K562 (cell line): ENCODE data around the gene TUBD1. TPM values are rescaled to one million over a fixed set of nuclear protein-coding genes. Genes with fewer than 3 reads are reported as not detected.

ENCODE experiments used
- ATAC-seq: fragments of 200-7000 bp; cut with Tn5 transposase; 3 replicates; pipeline ENCODE4 v1.9.1; 2020; ENCODE audit warnings: moderate library complexity
- Bru-seq: library from RNA; stranded (reverse); fragments of 400-500 nt; gene quantifications from one replicate; lab custom pipeline; 2021; lab: Mats Ljungman, UMichigan
- BruChase-seq, 2 experiments: library from RNA; stranded (reverse); fragments of 400-500 nt; gene quantifications; one replicate each; lab custom pipeline; 2021; lab: Mats Ljungman, UMichigan
- BruUV-seq: library from RNA; stranded (reverse); fragments of 400-500 nt; replicated peaks from 2 replicates; lab custom pipeline; 2021; lab: Mats Ljungman, UMichigan
- CTCF ChIA-PET: fragments of 300-600 bp; formaldehyde crosslinking; extraction: SDS; loops from one replicate; lab custom pipeline; 2021; ENCODE audit warnings: low intra/inter-chr PET ratio; lab: Yijun Ruan, JAX
- POLR2A ChIA-PET: fragments of 300-600, 350-650 bp; sonication (Branson Sonifier 250); formaldehyde crosslinking; extraction: SDS; loops from one replicate; lab custom pipeline; 2021; ENCODE audit warnings: antibody characterized with exemption, inconsistent platforms; lab: Yijun Ruan, JAX
- DNase-seq, 4 experiments: peaks; one replicate each; pipeline versions ENCODE4 v3.0.0 to v3.0.0-alpha.2; 2011 to 2018; ENCODE audit warnings: low spot score in 3 of 4, mixed read lengths in 3 of 4; ENCODE audit errors: extremely low read depth in 1 of 4
- FAIRE-seq: peaks from 2 replicates; lab custom pipeline; 2011; peaks lifted over from hg19 to GRCh38; lab: Jason Lieb, UNC
- H2AFZ ChIP-seq: 2 replicates; pipeline ENCODE4 v1.6.0; 2011; ENCODE audit warnings: low read depth, low read length, control low read depth, inconsistent platforms
- H3K27ac ChIP-seq: fragments of 200-600 bp; 3 replicates; pipeline ENCODE4 v1.8.0; 2011; ENCODE audit warnings: low read depth, mild to moderate bottlenecking, control low read depth, inconsistent platforms, low read length, moderate library complexity, mixed read lengths; ENCODE audit errors: extremely low read depth
- H3K27me3 ChIP-seq, 2 experiments: fragments of 300-600 bp in 1 of 2; 2 replicates in 1 of 2; 3 replicates in 1 of 2; pipeline versions ENCODE4 v1.6.0 to v1.8.0; 2011; ENCODE audit warnings: inconsistent platforms in 2 of 2, low read length in 2 of 2, mild to moderate bottlenecking in 1 of 2, mixed read lengths in 1 of 2, moderate library complexity in 1 of 2; ENCODE audit not compliant: control insufficient read depth in 2 of 2, insufficient read depth in 2 of 2
- H3K36me3 ChIP-seq: fragments of 300-600 bp; 3 replicates; pipeline ENCODE4 v1.8.0; 2011; ENCODE audit warnings: mild to moderate bottlenecking, low read length, inconsistent platforms; ENCODE audit not compliant: control insufficient read depth, insufficient read depth
- H3K4me1 ChIP-seq, 2 experiments: fragments of 200-600 bp in 1 of 2; replicated peaks in 1 of 2; 2 replicates in 1 of 2; 3 replicates in 1 of 2; pipeline versions ENCODE4 v1.5.1 to v1.8.0; 2011; ENCODE audit warnings: inconsistent platforms in 2 of 2, low read length in 2 of 2, mild to moderate bottlenecking in 1 of 2, mixed read lengths in 1 of 2, moderate library complexity in 1 of 2; ENCODE audit not compliant: control insufficient read depth in 2 of 2, insufficient read depth in 2 of 2
- H3K4me2 ChIP-seq: 2 replicates; pipeline ENCODE4 v1.6.1; 2011; ENCODE audit warnings: low read length, control low read depth, inconsistent platforms, mixed read lengths; ENCODE audit not compliant: insufficient read depth
- H3K4me3 ChIP-seq: fragments of 200-600 bp; sonication (generic), shearing (Covaris generic); 2 replicates; pipeline ENCODE4 v1.5.1; 2016; ENCODE audit warnings: control low read depth, inconsistent platforms
- H3K79me2 ChIP-seq: fragments of 200-600 bp; 3 replicates; pipeline ENCODE4 v1.8.0; 2011; ENCODE audit warnings: low read length, inconsistent platforms; ENCODE audit not compliant: control insufficient read depth, insufficient read depth
- H3K9ac ChIP-seq, 2 experiments: 2 replicates each; pipeline versions ENCODE4 v1.6.0 to v1.6.1; 2011; ENCODE audit warnings: low read depth in 2 of 2, low read length in 2 of 2, control low read depth in 1 of 2, inconsistent platforms in 1 of 2, mild to moderate bottlenecking in 1 of 2, mixed read lengths in 1 of 2; ENCODE audit not compliant: insufficient read depth in 1 of 2
- H3K9me1 ChIP-seq: one replicate; pipeline ENCODE4 v1.6.0; 2011; ENCODE audit warnings: inconsistent platforms, mild to moderate bottlenecking, low read length, moderate library complexity; ENCODE audit not compliant: control insufficient read depth, insufficient read depth
- H3K9me3 ChIP-seq: replicated peaks from 2 replicates; pipeline ENCODE4 v1.5.1; 2011; ENCODE audit warnings: low read depth, low read length, inconsistent platforms; ENCODE audit not compliant: control insufficient read depth, insufficient read depth
- H4K20me1 ChIP-seq: replicated peaks from 2 replicates; pipeline ENCODE4 v1.6.1; 2011; ENCODE audit warnings: low read length, inconsistent platforms, mixed read lengths; ENCODE audit not compliant: control insufficient read depth, insufficient read depth
- GTF2B ChIP-seq: IDR thresholded peaks from 2 replicates; pipeline ENCODE4 v1.6.1; 2011; ENCODE audit not compliant: insufficient read length; ENCODE audit errors: extremely low read depth
- XRCC4 ChIP-seq: IDR thresholded peaks from one replicate; pipeline ENCODE4 v1.6.1; 2011; ENCODE audit not compliant: insufficient read depth, insufficient read length; ENCODE audit errors: extremely low read depth
- ZBTB8A ChIP-seq: fragments of 450-650 bp; IDR thresholded peaks from 2 replicates; pipeline ENCODE4 v1.6.1; 2018; ENCODE audit warnings: mild to moderate bottlenecking, moderate library complexity; ENCODE audit not compliant: partially characterized antibody
- WGBS: fragments of 100-300 bp; shearing (Covaris generic); methylation state at CpG from one replicate; pipeline ENCODE4 v1.1.6; 2016; ENCODE audit warnings: low coverage, mixed read lengths; ENCODE audit not compliant: insufficient coverage; ENCODE audit errors: missing lambda C conversion rate; 5-methylcytosine and 5-hydroxymethylcytosine counted together
- in situ Hi-C: fragments of 300-500 bp; cut with MboI; formaldehyde crosslinking; loops from 4 replicates; pipeline ENCODE4 v1.15.0; 2018; ENCODE audit warnings: inconsistent platforms, mixed read lengths
- intact Hi-C: fragments of 100-400 bp; cut with micrococcal nuclease; formaldehyde crosslinking; loops from 2 replicates; pipeline ENCODE4 v1.14.2; 2022
- long read RNA-seq, 3 experiments: library from polyadenylated mRNA in 2 of 3; library from RNA in 1 of 3; unstranded in 2 of 3; stranded (forward) in 1 of 3; transcript quantifications; one replicate each; pipeline ENCODE4 v2.0.0, GENCODE V29; 2019 to 2022
- polyA minus RNA-seq, 3 experiments: library from RNA; depleted of rRNA, polyadenylated mRNA; stranded (reverse); fragments of >200 nt; gene quantifications; 2 replicates each; pipeline ENCODE4 v1.2.3, GENCODE V29; 2011
- polyA plus RNA-seq, 8 experiments: library from polyadenylated mRNA; depleted of rRNA in 4 of 8; stranded (reverse) in 5 of 8; unstranded in 3 of 8; fragments of >200 nt; fragmentation: Nextera tagmentation in 2 of 8; fragmentation: Illumina TruSeq in 1 of 8; extraction: Ambion mirVana in 2 of 8; extraction: Trizol in 1 of 8; gene quantifications; 2 replicates each; pipeline versions ENCODE4 v1.2.1 to v1.2.3, GENCODE V29; 2011 to 2014; ENCODE audit warnings: inconsistent platforms in 1 of 8, missing spikeins in 1 of 8
- total RNA-seq, 7 experiments: library from RNA; depleted of rRNA in 6 of 7; stranded (reverse); fragments of >200 nt in 6 of 7; fragmentation: Illumina TruSeq in 2 of 7; extraction: Trizol in 2 of 7; gene quantifications; 2 replicates each; pipeline versions ENCODE4 v1.2.1 to v1.2.3, GENCODE V29; 2011 to 2021; ENCODE audit warnings: low replicate concordance in 1 of 7
- TF ChIP-seq, protein P1 (sequence below): fragments of 450-650 bp; IDR thresholded peaks from 2 replicates; pipeline ENCODE4 v1.6.1; 2018; ENCODE audit not compliant: partially characterized antibody

Gene TUBD1, protein sequence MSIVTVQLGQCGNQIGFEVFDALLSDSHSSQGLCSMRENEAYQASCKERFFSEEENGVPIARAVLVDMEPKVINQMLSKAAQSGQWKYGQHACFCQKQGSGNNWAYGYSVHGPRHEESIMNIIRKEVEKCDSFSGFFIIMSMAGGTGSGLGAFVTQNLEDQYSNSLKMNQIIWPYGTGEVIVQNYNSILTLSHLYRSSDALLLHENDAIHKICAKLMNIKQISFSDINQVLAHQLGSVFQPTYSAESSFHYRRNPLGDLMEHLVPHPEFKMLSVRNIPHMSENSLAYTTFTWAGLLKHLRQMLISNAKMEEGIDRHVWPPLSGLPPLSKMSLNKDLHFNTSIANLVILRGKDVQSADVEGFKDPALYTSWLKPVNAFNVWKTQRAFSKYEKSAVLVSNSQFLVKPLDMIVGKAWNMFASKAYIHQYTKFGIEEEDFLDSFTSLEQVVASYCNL
- 62.4 and 83.7 TPM in 2 replicates for total RNA-seq (2011; cell fraction: chromatin; rRNA removed; ENCODE audit: low replicate concordance)
- 24.5 and 26.2 TPM in 2 replicates for total RNA-seq (2011; cell fraction: nucleolus; rRNA removed)
- total RNA-seq (2011; cell fraction: nucleoplasm; rRNA removed): 38.4 and 38.8 TPM in 2 replicates
- 11.3 and 13.4 TPM in 2 replicates for total RNA-seq (2014; rRNA removed)
- 18.0 and 23.0 TPM in 2 replicates for total RNA-seq (2014; rRNA removed; fragmentation: Illumina TruSeq; extraction: Trizol)
- total RNA-seq (2015; rRNA removed; fragmentation: Illumina TruSeq; extraction: Trizol): 16.6 and 17.9 TPM in 2 replicates
- total RNA-seq (2021): 13.8 TPM in 2 replicates
- polyA plus RNA-seq (2011; rRNA removed): 26.7 and 35.3 TPM in 2 replicates
- polyA plus RNA-seq (2011; cell fraction: cytosol; rRNA removed): 10.1 and 19.4 TPM in 2 replicates
- polyA plus RNA-seq (2011; cell fraction: nucleus; rRNA removed): 6.5 and 7.7 TPM in 2 replicates
- 11.2 and 18.4 TPM in 2 replicates for polyA plus RNA-seq (2012)
- polyA plus RNA-seq (2014; fragmentation: Illumina TruSeq; extraction: Trizol): 18.7 and 20.7 TPM in 2 replicates
- polyA plus RNA-seq (2014; fragmentation: Nextera tagmentation; extraction: Ambion mirVana): 10 to 100 TPM; 10.8 to 15.7 TPM
- 19.5 and 19.6 TPM in 2 replicates for polyA plus RNA-seq (2014; rRNA removed)
- polyA minus RNA-seq (2011; rRNA and poly(A)+ RNA removed): 50.5 and 53.5 TPM in 2 replicates
- polyA minus RNA-seq (2011; cell fraction: cytosol; rRNA and poly(A)+ RNA removed): 10.6 and 18.5 TPM in 2 replicates
- polyA minus RNA-seq (2011; cell fraction: nucleus; rRNA and poly(A)+ RNA removed): 8.2 and 19.2 TPM in 2 replicates
- Bru-seq, nascent RNA: percentile 67 among the genes with signal in this experiment
- BruChase-seq, experiment 1, labeled RNA remaining after a 2-hour chase: percentile 69 among the genes with signal in this experiment
- BruChase-seq, experiment 2, labeled RNA remaining after a 6-hour chase: percentile 69 among the genes with signal in this experiment
- long read RNA-seq, experiment 1, transcript TUBD1-201 (9 exons, 2,490 nt): major isoform, 18 of 69 reads
- long read RNA-seq, experiment 1, transcript TUBD1-202 (8 exons, 1,769 nt): minor isoform, 15 of 69 reads
- long read RNA-seq, experiment 1, partial matches to known transcripts: 8 of 69 reads
- long read RNA-seq, experiment 1, other reads (novel, unspliced or antisense): 24 of 69 reads
- long read RNA-seq, experiment 2, partial matches to known transcripts: 2 of 17 reads
- long read RNA-seq, experiment 2, other reads (novel, unspliced or antisense): 10 of 17 reads
- long read RNA-seq, experiment 3, transcript TUBD1-201 (9 exons, 2,490 nt): major isoform, 11 of 23 reads
- long read RNA-seq, experiment 3, partial matches to known transcripts: 0 of 23 reads
- long read RNA-seq, experiment 3, other reads (novel, unspliced or antisense): 8 of 23 reads

- H2AFZ ChIP-seq: peak within 1 kb of the TSS; percentile 84
- peak; percentile 95 to 99 (median 98) for DNase-seq
- peaks cover 76% of the 10 kb centered on the region for H3K79me2 ChIP-seq
- H3K27ac ChIP-seq: peak within 1 kb of the TSS; percentile 71
- FAIRE-seq: peak; percentile 100
- H4K20me1 ChIP-seq: no peaks in the 10 kb centered on the region
- CTCF ChIA-PET: no interaction called here
- no peaks in the 10 kb centered on the region for H3K27me3 ChIP-seq
- in situ Hi-C loops (no loop called here), intact Hi-C loops (no loop called here)
- H3K9ac ChIP-seq: peak within 1 kb of the TSS; percentile 77 to 99
- POLR2A ChIA-PET: interaction anchor here (0.6 to 2.1 kb wide), 11 partner anchors 8 to 274 kb away, joined by 3 to 11 read pairs (median 4); no protein-coding TSS in a partner anchor
- H3K9me1 ChIP-seq: no peaks in the 10 kb centered on the region
- peak within 1 kb of the TSS; percentile 92 for H3K4me2 ChIP-seq
- TSS peak; percentile 47 for BruUV-seq
- ATAC-seq: peak; percentile 96
- peaks cover 33% of the 10 kb centered on the region for H3K36me3 ChIP-seq
- 1% methylated on average over 44 of the region's 61 CpGs for WGBS
- H3K4me3 ChIP-seq: peak within 1 kb of the TSS; percentile 85
- peaks cover 10 to 14% of the 10 kb centered on the region in 2 experiments; a peak in 4 of 5 replicates for H3K4me1 ChIP-seq
- H3K9me3 ChIP-seq: no peaks in the 10 kb centered on the region
- TF ChIP-seq GTF2B (no peak), ZBTB8A (no peak), XRCC4 (no peak)
- TF ChIP-seq, protein P1, sequence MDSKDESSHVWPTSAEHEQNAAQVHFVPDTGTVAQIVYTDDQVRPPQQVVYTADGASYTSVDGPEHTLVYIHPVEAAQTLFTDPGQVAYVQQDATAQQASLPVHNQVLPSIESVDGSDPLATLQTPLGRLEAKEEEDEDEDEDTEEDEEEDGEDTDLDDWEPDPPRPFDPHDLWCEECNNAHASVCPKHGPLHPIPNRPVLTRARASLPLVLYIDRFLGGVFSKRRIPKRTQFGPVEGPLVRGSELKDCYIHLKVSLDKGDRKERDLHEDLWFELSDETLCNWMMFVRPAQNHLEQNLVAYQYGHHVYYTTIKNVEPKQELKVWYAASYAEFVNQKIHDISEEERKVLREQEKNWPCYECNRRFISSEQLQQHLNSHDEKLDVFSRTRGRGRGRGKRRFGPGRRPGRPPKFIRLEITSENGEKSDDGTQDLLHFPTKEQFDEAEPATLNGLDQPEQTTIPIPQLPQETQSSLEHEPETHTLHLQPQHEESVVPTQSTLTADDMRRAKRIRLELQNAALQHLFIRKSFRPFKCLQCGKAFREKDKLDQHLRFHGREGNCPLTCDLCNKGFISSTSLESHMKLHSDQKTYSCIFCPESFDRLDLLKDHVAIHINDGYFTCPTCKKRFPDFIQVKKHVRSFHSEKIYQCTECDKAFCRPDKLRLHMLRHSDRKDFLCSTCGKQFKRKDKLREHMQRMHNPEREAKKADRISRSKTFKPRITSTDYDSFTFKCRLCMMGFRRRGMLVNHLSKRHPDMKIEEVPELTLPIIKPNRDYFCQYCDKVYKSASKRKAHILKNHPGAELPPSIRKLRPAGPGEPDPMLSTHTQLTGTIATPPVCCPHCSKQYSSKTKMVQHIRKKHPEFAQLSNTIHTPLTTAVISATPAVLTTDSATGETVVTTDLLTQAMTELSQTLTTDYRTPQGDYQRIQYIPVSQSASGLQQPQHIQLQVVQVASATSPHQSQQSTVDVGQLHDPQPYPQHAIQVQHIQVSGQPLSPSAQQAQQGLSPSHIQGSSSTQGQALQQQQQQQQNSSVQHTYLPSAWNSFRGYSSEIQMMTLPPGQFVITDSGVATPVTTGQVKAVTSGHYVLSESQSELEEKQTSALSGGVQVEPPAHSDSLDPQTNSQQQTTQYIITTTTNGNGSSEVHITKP: no peak
Observed at GRCh38 chr17:59892924-59893675, at the start of gene TUBD1, which contains the start of gene RPS6KB1. Gene TUBD1 (minus strand): TSS chr17:59892943. CDS start chr17:59891002, 1,941 bp downstream. Gene RPS6KB1 (plus strand): TSS chr17:59893121. CDS start chr17:59893185, 64 bp downstream.
